HepG2 (cell line): Measurements from ENCODE around the gene UBXN2A. TPM values are rescaled to one million over a fixed set of nuclear protein-coding genes. Genes with fewer than 3 reads are reported as not detected.

Experiments used
- CENPX ChIP-seq: sonication (generic); formaldehyde crosslinking; IDR thresholded peaks from 2 replicates; pipeline ENCODE4 v1.9.0; 2021; ENCODE audit warnings: mild to moderate bottlenecking, missing genetic modification reagents, moderate library complexity
- ELF3 ChIP-seq: IDR thresholded peaks from 2 replicates; pipeline ENCODE4 v1.6.1; 2016; ENCODE audit warnings: missing genetic modification reagents, missing compliant biosample characterization
- ETV6 ChIP-seq: sonication (generic); formaldehyde crosslinking; conservative IDR thresholded peaks from 2 replicates; pipeline ENCODE4 v1.4.0; 2020; ENCODE audit warnings: missing genetic modification reagents
- HDAC1 ChIP-seq: sonication (generic); formaldehyde crosslinking; IDR thresholded peaks from 2 replicates; pipeline ENCODE4 v1.5.1; 2020; ENCODE audit warnings: mild to moderate bottlenecking, missing genetic modification reagents
- MTA1 ChIP-seq: sonication (generic); formaldehyde crosslinking; IDR thresholded peaks from 2 replicates; pipeline ENCODE4 v1.4.0; 2020; ENCODE audit warnings: missing genetic modification reagents, mild to moderate bottlenecking, borderline replicate concordance
- NFKBIZ ChIP-seq: IDR thresholded peaks from 2 replicates; pipeline ENCODE4 v1.6.1; 2018; ENCODE audit warnings: missing genetic modification reagents, missing compliant biosample characterization
- NR2C2 ChIP-seq: sonication (generic); formaldehyde crosslinking; IDR thresholded peaks from 2 replicates; pipeline ENCODE4 v1.4.0; 2020; ENCODE audit warnings: missing genetic modification reagents, mild to moderate bottlenecking, moderate library complexity, borderline replicate concordance
- NR2F2 ChIP-seq: IDR thresholded peaks from 2 replicates; pipeline ENCODE4 v1.6.1; 2012; ENCODE audit warnings: low read depth, inconsistent platforms, borderline replicate concordance
- POGZ ChIP-seq: sonication (generic); formaldehyde crosslinking; IDR thresholded peaks from 2 replicates; pipeline ENCODE4 v1.4.0; 2020; ENCODE audit warnings: mild to moderate bottlenecking, missing genetic modification reagents
- SIN3B ChIP-seq: fragments of 150-350 bp; IDR thresholded peaks from 2 replicates; pipeline ENCODE4 v1.6.1; 2014; ENCODE audit warnings: low read length
- SIX1 ChIP-seq: sonication (generic); formaldehyde crosslinking; IDR thresholded peaks from 2 replicates; pipeline ENCODE4 v1.4.0; 2020; ENCODE audit warnings: missing genetic modification reagents, borderline replicate concordance
- SMAD3 ChIP-seq: sonication (generic); formaldehyde crosslinking; IDR thresholded peaks from 2 replicates; pipeline ENCODE4 v1.4.0; 2020; ENCODE audit warnings: missing genetic modification reagents
- TEAD2 ChIP-seq: sonication (generic); formaldehyde crosslinking; IDR thresholded peaks from 2 replicates; pipeline ENCODE4 v1.9.0; 2021; ENCODE audit warnings: missing genetic modification reagents
- ZFYVE20 ChIP-seq: sonication (generic); formaldehyde crosslinking; IDR thresholded peaks from 2 replicates; pipeline ENCODE4 v1.8.0; 2023; ENCODE audit warnings: low read depth, mild to moderate bottlenecking, moderate library complexity, missing genetic modification reagents, borderline replicate concordance
- ZNF496 ChIP-seq: sonication (generic); formaldehyde crosslinking; IDR thresholded peaks from 2 replicates; pipeline ENCODE4 v1.8.1; 2023; ENCODE audit warnings: mild to moderate bottlenecking, moderate library complexity, missing genetic modification reagents; ENCODE audit not compliant: insufficient replicate concordance
- ZNF746 ChIP-seq: sonication (generic); formaldehyde crosslinking; IDR thresholded peaks from 2 replicates; pipeline ENCODE4 v1.8.0; 2022; ENCODE audit warnings: mild to moderate bottlenecking, missing genetic modification reagents
- polyA plus RNA-seq, 8 experiments: library from polyadenylated mRNA; depleted of rRNA in 3 of 8; stranded (reverse) in 7 of 8; unstranded in 1 of 8; fragments of >200 nt; fragmentation: Illumina TruSeq in 4 of 8; extraction: Trizol in 4 of 8; gene quantifications; 2 replicates each; pipeline versions ENCODE4 v1.2.1 to v1.2.3, GENCODE V29; 2011 to 2016; ENCODE audit warnings: low read depth in 4 of 8, missing spikeins in 1 of 8, mixed read lengths in 1 of 8; ENCODE audit not compliant: insufficient read depth in 1 of 8
- total RNA-seq, 5 experiments: library from RNA; depleted of rRNA; stranded (reverse); fragments of >200 nt; fragmentation: Illumina TruSeq; extraction: Trizol; gene quantifications; 2 replicates each; pipeline ENCODE4 v1.2.3, GENCODE V29; 2016; ENCODE audit warnings: low read depth in 1 of 5
- TF ChIP-seq, protein P1 (sequence below): sonication (generic); formaldehyde crosslinking; IDR thresholded peaks from 2 replicates; pipeline ENCODE4; 2020; ENCODE audit warnings: missing genetic modification reagents, mild to moderate bottlenecking, borderline replicate concordance
- TF ChIP-seq, protein P2 (sequence below): sonication (generic); formaldehyde crosslinking; IDR thresholded peaks from 2 replicates; pipeline ENCODE4 v1.5.1; 2020; ENCODE audit warnings: missing genetic modification reagents, mild to moderate bottlenecking, borderline replicate concordance
- TF ChIP-seq, protein P3 (sequence below): sonication (generic); formaldehyde crosslinking; IDR thresholded peaks from 2 replicates; pipeline ENCODE4 v1.4.0; 2020; ENCODE audit warnings: missing genetic modification reagents, low read depth, mild to moderate bottlenecking, borderline replicate concordance
- TF ChIP-seq, protein P4 (sequence below): sonication (generic); formaldehyde crosslinking; IDR thresholded peaks from 2 replicates; pipeline ENCODE4 v1.5.0; 2020; ENCODE audit warnings: mild to moderate bottlenecking, missing genetic modification reagents, moderate library complexity

Gene UBXN2A
- total and polyA plus RNA-seq, 2 of the 13 experiments (the other 11 are each of a cell fraction or from before 2014, with no cell fraction given): 8.3 to 20.9 TPM

DNA sequence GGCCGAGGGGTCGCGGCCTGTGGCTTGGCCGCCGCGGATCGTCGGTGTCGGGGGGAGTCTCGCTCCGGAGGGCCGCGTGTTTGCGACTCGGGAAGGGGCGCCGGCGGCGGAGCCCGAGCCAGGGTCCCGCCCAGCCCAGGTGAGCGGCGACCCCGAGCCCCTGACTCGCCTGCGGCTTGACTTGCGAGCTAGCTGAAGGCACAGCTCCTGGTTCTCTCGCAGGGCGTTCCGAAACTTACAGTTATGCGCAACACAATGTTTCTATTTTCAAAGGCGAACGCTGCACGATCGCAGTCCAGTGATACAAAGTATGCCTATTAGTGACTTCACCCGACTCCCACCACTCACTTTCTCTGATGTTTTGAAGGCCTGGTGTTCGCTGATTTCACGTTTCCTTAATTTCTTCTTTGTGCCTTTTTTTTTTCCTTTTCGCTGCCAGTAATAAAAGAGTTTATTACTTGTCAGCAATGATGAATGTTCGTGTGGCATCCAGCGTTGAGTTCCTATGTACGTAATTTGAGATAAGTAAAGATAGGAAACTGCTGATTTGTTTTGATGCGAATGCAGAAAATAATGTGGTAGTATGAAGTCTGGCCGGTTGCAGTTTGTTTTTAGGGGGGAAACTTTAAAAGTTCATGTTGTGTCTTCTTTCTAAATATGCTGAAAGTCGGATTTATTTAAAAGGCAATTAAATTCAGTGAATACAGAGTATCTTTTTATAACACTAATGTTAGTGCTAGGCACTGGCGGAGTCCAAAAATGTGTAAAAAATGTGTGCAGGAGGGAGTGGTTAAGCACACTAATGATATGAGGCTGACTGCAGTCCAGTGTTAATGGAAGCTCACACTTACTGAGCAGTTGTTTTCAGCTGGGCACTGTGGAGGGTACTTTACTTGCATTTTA is 706 bp downstream of the UBXN2A start (continued):
- TF ChIP-seq, protein P1, sequence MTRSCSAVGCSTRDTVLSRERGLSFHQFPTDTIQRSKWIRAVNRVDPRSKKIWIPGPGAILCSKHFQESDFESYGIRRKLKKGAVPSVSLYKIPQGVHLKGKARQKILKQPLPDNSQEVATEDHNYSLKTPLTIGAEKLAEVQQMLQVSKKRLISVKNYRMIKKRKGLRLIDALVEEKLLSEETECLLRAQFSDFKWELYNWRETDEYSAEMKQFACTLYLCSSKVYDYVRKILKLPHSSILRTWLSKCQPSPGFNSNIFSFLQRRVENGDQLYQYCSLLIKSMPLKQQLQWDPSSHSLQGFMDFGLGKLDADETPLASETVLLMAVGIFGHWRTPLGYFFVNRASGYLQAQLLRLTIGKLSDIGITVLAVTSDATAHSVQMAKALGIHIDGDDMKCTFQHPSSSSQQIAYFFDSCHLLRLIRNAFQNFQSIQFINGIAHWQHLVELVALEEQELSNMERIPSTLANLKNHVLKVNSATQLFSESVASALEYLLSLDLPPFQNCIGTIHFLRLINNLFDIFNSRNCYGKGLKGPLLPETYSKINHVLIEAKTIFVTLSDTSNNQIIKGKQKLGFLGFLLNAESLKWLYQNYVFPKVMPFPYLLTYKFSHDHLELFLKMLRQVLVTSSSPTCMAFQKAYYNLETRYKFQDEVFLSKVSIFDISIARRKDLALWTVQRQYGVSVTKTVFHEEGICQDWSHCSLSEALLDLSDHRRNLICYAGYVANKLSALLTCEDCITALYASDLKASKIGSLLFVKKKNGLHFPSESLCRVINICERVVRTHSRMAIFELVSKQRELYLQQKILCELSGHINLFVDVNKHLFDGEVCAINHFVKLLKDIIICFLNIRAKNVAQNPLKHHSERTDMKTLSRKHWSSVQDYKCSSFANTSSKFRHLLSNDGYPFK (CRISPR knock-in tag): no peak
- TF ChIP-seq SIX1 (CRISPR knock-in tag): no peak
- no peak for TF ChIP-seq NR2F2
- no peak for TF ChIP-seq SMAD3 (CRISPR knock-in tag)
- no peak for TF ChIP-seq TEAD2 (CRISPR knock-in tag)
- TF ChIP-seq ZNF496 (CRISPR knock-in tag): no peak
- no peak for TF ChIP-seq ELF3 (CRISPR knock-in tag)
- no peak; the same call in 1 of the 2 replicates for TF ChIP-seq NR2C2 (CRISPR knock-in tag)
- TF ChIP-seq, protein P2, sequence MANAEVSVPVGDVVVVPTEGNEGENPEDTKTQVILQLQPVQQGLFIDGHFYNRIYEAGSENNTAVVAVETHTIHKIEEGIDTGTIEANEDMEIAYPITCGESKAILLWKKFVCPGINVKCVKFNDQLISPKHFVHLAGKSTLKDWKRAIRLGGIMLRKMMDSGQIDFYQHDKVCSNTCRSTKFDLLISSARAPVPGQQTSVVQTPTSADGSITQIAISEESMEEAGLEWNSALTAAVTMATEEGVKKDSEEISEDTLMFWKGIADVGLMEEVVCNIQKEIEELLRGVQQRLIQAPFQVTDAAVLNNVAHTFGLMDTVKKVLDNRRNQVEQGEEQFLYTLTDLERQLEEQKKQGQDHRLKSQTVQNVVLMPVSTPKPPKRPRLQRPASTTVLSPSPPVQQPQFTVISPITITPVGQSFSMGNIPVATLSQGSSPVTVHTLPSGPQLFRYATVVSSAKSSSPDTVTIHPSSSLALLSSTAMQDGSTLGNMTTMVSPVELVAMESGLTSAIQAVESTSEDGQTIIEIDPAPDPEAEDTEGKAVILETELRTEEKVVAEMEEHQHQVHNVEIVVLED: no peak
- TF ChIP-seq HDAC1: no peak; the same call in 1 of the 2 replicates
- no peak for TF ChIP-seq SIN3B
- TF ChIP-seq, protein P3, sequence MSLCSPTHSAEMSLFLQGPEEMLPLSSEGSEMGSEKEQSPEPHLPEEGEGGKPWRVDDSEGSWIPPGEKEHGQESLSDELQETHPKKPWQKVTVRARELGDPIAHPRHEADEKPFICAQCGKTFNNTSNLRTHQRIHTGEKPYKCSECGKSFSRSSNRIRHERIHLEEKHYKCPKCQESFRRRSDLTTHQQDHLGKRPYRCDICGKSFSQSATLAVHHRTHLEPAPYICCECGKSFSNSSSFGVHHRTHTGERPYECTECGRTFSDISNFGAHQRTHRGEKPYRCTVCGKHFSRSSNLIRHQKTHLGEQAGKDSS (CRISPR knock-in tag): no peak
- TF ChIP-seq ZNF746: no peak
- TF ChIP-seq, protein P4, sequence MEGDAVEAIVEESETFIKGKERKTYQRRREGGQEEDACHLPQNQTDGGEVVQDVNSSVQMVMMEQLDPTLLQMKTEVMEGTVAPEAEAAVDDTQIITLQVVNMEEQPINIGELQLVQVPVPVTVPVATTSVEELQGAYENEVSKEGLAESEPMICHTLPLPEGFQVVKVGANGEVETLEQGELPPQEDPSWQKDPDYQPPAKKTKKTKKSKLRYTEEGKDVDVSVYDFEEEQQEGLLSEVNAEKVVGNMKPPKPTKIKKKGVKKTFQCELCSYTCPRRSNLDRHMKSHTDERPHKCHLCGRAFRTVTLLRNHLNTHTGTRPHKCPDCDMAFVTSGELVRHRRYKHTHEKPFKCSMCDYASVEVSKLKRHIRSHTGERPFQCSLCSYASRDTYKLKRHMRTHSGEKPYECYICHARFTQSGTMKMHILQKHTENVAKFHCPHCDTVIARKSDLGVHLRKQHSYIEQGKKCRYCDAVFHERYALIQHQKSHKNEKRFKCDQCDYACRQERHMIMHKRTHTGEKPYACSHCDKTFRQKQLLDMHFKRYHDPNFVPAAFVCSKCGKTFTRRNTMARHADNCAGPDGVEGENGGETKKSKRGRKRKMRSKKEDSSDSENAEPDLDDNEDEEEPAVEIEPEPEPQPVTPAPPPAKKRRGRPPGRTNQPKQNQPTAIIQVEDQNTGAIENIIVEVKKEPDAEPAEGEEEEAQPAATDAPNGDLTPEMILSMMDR (CRISPR knock-in tag): no peak
- TF ChIP-seq POGZ (CRISPR knock-in tag): no peak
- 0 out of 2 replicates have a peak, but pooled peaks have one; percentile 2 for TF ChIP-seq ETV6 (CRISPR knock-in tag)
- no peak for TF ChIP-seq NFKBIZ
- TF ChIP-seq CENPX (CRISPR knock-in tag): no peak
- TF ChIP-seq MTA1 (CRISPR knock-in tag): no peak
- TF ChIP-seq ZFYVE20 (CRISPR knock-in tag): no peak
